T47D (cell line): ENCODE measurements around the gene SPINK2.

Experiments
- DNase-seq, 2 experiments: peaks; one replicate each; pipeline versions ENCODE4 v3.0.0 to v3.0.0-alpha.2; 2011 to 2012; ENCODE audit warnings: low read depth in 1 of 2, low spot score in 1 of 2
- JUND ChIP-seq: IDR thresholded peaks from 2 replicates; pipeline ENCODE4 v1.6.1; 2012; ENCODE audit warnings: low read depth
- in situ Hi-C: cut with HindIII; loops from 2 replicates; pipeline ENCODE4 v1.10.0; 2016; ENCODE audit warnings: low sequenced_read_pairs, low pct_unique_long_range_greater_than_20kb

SPINK2 gene

DNA sequence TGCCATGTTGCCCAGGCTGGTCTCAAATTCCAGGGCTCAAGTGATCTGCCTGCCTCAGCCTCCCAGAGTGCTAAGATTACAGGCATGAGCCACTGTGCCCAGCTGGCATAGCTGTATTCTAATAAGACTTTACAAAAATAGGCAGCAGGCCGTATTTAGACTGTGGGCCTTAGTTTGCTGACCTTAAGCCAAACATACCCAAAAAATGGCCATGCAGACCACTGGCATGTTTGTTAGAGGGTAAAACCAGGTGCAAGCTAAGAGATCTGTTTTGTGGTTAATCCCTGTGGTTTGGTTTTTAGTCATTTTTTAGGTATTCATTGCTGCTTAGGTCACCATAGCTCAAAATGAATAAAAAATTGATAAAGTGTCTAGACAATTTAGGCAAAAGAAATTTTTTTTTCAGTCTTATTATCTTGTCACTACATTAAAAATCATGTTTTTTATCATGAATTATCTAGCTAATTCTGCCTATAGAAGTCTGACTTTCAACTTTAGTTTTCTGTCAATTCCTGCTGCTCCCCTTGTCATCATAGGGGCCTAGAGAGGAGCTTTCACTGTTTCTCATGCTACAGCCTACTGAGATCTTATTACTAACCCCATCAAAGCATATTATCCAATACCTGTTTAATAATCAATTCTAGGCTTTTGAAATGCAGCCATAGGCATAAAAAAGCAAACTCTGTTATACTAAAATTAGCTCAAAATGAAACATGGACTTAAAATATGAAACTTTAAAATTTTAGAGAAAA, 7.5 kb upstream of the SPINK2 start:
- in situ Hi-C loops: no loop called here
- TF ChIP-seq JUND: no peak
- DNase-seq: no peak

DNA sequence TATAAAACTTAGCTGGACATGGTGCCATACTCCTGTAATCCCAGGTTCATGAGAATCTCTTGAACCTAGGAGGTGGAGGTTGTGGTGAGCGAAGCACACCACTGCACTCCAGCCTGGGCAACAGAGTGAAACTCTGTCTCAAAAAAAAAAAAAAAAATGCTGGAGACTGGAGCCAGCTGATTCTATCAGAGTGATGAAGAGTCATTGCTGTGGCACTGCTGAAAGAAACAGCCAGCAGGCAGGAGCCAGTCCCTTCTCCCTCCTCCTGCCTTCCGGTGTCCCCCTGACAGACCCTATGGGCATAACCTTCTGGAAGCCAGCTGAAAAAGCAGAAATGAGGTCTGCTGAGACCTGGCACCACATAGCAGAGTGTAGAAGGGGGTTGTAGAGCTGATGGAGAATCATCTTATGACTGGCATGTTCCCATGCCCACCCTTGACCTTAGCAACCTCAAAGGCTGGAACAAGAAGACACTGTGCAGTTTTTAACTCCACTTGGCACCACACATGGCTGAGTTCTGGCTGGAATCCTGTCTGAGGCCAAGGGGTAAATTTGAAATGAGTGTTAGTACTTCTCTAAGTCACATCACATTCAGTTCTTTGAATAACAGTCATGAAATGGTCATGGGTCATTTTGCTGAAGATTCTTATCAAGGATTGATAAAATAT, 2.6 kb upstream of the SPINK2 start:
- DNase-seq: no peak
- in situ Hi-C loops: no loop called here

DNA sequence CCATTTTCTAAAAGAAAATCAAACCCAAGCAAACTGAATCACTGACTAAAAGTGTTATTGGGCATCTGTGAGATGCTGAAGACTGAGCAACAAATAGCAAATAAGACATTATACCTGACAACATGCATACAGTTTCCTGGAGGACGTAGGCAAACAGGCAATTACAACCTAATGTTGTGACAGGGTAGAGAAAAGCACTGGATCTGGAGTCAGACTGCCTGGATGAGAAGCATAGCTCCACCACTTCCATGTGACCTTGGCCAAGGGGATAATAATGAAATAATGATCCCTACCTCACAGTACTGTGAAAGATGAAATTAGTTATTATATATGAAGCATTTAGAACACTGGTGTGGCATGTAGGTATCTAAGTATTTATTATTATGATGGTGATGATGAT, 2.7 kb downstream of the SPINK2 start:
- no peak for DNase-seq
- in situ Hi-C loops: no loop called here
- no peak for TF ChIP-seq JUND

More for the DNA sequence above, 2.6 kb upstream of the SPINK2 start:
- no peak for TF ChIP-seq JUND

DNA sequence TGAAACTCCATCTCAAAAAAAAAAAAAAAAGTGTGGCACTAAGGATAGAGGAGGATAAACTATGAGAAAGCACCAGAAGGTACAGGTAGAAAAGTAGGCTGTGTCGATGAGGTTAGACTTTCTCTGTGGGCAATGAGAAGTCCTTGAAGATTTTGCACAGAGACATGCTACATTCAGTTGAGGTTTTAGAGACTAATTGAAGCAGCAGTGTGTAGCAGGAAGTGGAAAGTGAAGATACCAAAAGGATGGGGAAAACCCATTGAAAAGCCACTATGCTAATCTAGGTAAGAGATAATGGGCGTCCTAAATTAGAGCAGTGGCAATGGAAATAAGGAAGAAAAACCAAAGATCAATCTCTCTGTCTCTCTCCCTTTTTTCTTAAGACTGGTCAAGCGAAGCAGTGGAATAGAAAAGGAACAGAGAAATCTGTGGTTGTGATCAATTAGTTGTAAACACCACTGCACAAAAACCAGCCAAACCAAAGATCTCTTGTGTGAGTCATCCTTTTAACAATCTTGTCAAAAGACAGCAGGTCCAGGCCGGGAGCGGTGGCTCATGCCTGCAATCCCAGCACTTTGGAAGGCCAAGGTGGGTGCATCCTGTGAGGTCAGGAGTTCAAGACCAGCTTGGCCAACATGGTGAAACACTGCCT, 3.5 kb downstream of the SPINK2 start:
- no peak for DNase-seq
- no peak for TF ChIP-seq JUND
- in situ Hi-C loops: no loop called here

DNA sequence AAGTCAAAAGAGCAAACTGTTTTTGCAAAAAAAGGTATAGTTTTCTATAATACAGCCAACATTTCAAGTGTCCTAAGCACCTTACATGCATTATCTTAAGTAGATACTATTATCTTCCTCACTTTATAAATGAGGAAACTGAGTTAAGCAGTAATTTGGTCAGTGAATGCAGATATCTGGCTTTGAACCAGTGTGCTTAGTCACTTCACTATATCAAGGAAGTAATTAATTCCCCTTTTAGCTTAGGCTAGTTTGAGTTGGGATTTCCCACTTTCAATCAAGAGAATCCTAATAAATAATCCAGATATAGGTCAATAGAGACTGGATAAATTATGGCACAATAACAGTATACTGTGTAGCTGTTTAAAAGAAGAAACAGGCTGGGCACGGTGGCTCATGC, 14.8 kb downstream of the SPINK2 start:
- no peak for TF ChIP-seq JUND
- in situ Hi-C loops: no loop called here
- DNase-seq: no peak

DNA sequence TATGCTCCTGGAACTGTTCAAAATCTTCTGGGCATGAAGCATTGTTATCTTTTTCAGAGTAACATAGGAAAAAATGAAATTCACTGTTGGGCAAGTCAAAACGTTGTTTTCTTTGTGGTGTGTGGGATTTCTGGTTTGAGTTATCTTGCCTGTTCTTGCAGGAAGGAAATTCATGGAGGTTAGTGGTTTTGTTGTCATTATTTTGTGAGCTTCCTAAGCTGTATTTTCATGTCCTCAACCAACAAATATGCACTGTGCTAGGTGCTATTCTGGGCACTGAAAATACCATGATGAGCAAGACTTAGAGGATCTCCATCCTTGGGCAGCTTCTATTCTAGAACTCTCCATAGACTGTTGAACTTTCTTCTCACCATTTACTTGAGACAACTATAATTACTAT, 16.9 kb downstream of the SPINK2 start:
- DNase-seq: no peak
- in situ Hi-C loops: no loop called here

DNA sequence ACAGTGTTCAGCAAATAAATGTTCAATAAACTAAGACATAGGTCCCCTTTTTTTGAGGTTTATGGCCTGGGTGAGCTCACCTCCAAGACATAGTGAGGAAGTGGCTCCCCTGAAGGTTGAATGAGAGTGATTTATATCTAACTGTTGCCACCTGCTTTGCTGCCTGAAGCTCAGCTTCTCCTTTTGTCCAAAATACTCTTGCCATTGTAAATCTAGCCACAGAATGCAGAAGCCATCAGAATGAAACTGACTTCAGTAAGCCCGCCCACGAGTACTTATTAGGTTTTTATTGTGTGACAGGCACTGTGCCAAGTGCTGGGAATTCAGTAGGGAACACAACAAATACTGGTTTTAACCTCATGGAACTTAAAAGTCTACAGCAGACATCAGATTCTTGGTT, 18.0 kb downstream of the SPINK2 start:
- DNase-seq: peak in 1 of 2 experiments; percentile 5
- TF ChIP-seq JUND: no peak

More for the DNA sequence above, 16.9 kb downstream of the SPINK2 start:
- TF ChIP-seq JUND: no peak

DNA sequence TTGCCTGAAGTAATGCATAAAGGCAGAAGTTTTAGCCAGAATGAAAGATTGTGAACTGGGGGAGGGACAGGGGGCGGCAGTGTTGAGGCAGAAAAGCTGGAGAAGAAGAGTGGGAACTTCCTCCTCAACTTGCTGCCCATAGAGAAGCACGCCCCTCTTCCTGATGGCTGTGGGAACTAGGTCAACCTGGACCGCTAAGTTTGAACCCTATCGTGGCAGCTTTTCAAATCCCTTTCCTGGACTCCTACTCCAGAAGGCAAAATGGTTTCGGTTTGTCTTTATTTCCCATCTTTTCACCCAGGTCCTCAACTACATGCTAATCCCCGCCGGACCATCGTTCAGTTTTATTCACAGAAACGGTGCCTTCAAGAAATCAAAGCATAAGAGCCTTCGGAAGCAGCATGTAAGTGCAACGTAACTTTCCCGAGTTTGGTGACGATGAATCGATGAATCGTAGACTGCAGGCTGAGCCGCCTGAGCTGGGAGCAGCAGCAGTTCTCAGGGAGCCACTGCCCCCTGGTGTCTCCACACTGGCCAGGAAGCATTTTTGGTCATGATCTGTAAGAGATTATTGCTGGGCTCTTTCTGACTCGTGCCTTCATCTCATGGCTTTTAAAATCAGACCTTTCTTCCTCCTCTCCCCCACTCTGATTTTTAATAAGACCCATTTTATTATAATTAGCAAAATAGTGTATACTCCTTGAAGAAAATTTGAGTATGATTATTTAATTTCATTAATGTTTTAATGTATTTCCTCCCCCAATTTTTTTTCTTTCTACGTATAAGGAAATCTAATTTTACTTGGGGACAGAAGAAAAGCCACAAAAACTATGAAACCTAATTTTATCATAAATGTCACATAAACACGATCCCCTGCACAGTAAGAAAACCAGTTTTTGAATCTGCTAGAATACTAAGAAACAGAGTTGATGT, 21.4 kb downstream of the SPINK2 start:
- no peak for TF ChIP-seq JUND
- in situ Hi-C loops: no loop called here
- peak; percentile 47 to 83 for DNase-seq

More for the DNA sequence above, 18.0 kb downstream of the SPINK2 start:
- in situ Hi-C loops: no loop called here

DNA sequence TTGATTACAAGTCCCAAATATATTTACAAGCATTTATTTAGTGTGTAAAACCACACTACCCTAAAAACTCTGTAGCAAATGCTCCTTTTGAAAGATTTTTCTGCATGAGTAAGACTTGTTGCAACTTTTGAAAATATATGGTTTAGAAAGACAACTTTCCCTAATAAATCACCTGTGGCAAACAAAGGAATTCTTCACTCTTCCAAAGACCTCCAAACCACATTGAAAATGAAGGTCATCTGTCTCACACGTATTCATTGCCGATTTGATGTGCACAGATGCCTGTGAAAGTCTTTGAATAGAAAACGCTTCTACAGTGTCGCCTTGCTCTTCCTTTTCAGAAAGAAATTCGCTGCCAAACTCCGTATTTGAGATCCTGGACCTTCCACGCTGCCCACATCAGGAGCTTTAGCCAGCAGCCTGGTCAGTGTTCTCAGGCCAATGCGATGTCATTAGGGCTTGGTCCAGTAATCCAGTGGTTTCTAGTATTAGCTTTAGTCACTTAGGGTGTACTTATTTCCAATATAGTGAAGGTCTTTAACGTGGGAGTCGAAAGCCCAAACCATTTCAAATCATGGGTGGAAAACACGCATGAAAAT, 22.2 kb downstream of the SPINK2 start:
- DNase-seq: no peak
- TF ChIP-seq JUND: no peak
- in situ Hi-C loops: no loop called here

DNA sequence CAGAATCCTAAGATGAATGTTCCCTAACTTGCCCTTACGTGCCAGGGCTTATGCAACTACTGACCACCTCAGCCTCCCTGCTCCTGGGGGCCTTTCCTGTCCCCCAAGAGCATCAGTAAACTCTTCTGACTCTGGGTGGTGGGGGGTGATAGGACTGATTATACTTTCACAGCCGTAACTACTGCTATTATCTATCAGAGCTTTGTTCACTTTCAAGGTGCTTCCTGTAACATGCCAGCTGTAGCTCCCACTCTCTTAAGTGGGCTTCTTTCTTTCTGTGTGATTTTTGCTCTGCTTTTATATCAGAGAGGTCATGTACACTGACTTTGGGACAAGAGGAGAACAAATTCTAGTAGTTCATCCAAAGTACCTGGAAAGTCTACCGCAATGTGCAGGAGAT, 25.3 kb downstream of the SPINK2 start:
- in situ Hi-C loops: no loop called here
- no peak for DNase-seq
- TF ChIP-seq JUND: no peak

DNA sequence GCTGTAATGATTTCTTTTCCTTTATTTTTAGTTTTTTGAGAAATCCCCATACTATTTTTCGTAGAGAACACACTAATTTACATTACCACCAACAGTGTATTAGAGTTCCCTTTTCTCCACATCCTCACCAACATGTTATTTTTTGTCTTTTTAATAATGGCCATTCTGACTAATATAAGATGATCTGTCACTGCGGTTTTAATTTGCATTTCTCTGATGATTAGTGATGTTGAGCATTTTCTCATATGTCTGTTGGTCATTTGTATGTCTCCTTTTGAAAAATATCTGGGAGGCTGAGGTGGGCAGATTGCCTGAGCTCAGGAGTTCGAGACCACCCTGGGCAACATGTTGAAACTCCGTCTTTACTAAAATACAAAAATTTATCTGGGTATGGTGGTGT, 30.2 kb downstream of the SPINK2 start:
- no peak for DNase-seq
- in situ Hi-C loops: no loop called here
- TF ChIP-seq JUND: no peak

DNA sequence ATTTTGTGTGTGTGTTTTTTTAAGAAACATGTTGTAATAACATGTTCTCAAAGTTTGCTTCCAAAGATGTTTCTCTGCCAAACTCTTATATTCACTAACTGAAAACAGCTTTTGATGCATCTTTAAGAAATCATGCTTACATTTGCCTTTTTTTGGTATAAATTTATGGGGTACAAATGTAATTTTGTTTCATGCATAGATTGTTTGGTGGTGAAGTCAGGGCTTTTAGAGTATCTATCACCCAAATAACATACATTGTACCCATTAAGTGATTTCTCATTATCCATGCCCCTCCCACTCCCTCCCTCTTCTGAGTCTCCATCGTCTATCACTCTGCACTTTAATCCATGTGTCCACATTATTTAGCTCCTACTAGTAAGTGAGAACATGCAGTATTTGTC, 30.8 kb downstream of the SPINK2 start:
- no peak for DNase-seq
- no peak for TF ChIP-seq JUND
- in situ Hi-C loops: no loop called here
